Right hindlimb (tissue), 1 donor: Measurements from ENCODE around the gene ARMC9.
"Not testable (repeated sequence)": the region's sequence is repeated elsewhere in the genome, so short reads cannot be mapped to it uniquely, and the experiment has no call there.

ENCODE experiments used
- DNase-seq: peaks from one replicate; pipeline ENCODE4 v3.0.0-alpha.2; 2018

The ARMC9 gene

DNA sequence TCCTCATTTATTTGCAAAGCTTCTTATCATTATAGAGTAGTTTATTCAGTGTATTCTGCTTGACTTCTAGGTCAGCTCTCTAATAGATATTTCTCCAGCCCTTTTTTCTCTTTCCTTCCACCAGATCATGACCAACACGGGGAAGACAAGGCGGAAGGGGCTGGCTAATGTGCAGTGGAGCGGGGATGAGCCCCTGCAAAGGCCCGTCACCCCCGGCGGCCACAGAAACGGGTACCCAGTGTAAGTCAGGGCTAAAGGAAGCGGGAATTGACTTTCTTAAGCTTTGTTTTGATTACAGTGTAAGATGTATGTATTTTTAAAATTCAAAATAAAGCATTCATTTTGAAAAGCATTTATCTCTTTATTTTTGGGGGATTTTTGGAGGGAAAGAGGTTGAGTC lies 146.4 kb downstream of the ARMC9 start:
- DNase-seq = no peak

DNA sequence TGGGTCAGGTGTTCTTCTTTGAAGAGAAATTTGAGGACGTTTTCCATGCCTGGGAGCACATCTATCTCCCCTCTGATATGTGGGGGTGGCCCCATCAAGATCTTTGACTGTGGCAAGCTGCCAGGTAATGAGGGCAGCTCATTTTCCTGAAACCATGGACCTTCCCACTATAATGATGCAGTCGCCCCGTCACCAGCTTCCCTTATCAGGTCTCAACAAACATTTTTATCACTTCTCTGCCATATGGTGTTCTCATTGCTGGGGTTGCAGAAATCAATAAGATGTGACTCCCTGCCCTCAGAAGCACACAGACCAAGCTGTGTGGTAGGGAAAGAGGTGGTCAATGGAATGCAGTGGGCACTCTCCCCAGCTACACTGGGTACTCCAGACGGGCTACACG lies 148.7 kb downstream of the ARMC9 start:
- no peak for DNase-seq

DNA sequence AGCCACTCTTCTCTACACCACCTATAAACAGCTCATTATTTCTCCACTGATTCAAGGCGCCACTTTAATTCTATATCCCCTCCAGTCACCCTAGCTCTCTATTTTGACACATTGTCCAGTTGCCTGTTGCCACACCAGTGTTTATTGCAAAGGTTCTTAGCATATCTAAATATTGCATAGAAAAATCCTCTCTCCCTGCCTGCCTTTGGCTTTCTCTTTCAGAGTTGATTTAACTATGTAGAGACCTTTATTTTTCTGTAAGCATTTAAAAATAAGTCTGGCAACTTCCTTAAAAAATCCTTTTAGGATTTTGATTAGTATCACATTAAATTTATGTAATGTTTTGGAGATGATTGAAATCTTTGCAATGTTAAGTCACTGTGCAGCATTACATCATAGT lies 149.2 kb downstream of the ARMC9 start:
- no peak for DNase-seq

DNA sequence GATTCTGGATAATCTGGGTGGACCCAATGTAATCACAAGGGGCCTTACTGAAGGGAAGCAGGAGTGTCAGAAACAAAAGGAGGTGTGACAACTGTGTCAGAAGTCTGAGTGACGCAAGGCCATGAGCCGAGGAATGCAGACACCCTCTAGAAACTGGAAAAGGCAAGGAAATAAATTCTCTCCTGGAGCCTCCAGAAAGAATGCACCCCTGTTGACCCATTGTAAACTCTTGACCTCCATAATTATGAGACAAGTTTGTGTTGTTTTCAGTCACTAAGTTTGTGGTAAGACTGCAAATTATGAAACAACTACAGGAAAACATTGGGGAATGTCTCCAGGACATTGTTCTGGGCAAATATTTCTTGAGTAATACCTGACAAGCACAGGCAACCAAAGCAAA lies 149.7 kb downstream of the ARMC9 start:
- no peak for DNase-seq

DNA sequence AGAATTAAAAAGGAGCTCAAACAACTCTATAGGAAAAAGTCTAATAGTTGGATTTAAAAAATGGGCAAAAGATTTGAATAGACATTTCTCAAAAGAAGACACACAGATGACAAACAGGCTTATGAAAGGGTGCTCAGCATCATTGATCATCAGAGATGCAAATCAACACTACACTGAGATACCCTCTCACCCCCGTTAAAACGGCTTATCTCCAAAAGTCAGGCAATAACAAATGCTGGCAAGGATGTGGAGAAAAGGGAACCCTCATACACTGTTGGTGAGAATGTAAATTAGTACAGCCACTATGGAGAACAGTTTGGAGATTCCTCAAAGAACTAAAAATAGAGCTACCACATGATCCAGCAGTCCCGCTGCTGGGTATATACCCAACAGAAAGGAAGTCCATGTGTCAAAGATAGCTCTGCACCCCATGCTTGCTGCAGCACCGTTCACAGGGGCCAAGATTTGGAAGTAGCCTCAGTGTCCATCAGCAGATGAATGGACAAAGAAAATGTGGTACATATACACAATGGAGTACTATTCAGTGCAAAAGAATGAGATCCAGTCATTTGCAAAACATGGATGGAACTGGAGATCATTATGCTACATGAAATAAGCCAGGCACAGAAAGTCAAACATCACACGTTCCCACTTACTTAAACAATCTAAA lies 150.4 kb downstream of the ARMC9 start:
- DNase-seq = no peak

DNA sequence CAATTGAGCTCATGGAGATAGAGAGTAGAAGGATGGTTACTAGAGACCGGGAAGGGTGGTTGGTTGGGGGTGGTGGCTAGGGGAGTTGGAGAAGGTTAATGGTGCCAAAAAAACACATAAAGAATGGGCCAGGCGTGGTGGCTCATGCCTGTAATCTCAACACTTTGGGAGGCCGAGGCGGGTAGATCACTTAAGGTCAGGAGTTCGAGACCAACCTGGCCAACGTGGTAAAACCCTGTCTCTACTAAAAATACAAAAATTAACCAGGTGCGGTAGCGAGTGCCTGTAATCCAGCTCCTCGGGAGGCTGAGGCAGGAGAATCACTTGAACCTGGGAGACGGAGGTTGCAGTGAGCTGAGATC lies 150.9 kb downstream of the ARMC9 start:
- DNase-seq = not testable (repeated sequence)

DNA sequence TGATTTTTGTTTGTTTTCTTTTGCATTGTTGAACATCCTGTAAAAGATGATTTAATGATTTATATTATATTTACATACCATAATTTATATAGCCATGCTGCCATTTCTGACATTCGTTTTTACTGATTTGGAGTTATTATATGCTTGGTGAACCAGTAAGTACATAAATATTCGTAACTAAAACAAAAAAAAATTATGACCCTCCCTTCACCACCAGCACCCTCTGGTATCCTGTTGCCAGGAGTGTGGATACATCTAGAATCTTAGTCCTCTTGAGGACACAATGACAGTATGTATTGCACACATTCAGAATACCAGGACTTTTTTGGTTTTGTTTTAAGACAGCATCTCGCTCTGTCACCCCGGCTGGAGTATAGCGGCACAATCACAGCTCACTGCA lies 153.2 kb downstream of the ARMC9 start:
- DNase-seq = no peak

DNA sequence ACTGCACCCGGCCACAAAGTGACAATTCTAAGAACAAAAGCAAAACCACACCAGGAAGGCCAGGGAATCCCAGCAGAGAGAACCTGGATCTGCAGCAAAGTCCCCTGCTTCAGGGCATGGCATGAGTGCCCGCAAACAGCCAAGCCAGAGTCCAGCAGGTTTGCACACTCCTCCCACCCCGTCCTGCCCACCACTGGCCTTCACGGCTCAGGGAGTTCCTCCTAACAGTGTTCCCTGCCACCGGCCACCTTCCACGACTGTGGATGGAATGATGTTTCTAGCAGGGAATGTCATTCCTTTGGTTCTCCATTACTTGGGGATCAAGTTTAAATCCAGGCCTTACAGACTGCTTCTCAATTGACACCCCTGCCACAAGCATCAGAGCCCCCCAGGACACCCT lies 155.0 kb downstream of the ARMC9 start:
- DNase-seq = no peak

DNA sequence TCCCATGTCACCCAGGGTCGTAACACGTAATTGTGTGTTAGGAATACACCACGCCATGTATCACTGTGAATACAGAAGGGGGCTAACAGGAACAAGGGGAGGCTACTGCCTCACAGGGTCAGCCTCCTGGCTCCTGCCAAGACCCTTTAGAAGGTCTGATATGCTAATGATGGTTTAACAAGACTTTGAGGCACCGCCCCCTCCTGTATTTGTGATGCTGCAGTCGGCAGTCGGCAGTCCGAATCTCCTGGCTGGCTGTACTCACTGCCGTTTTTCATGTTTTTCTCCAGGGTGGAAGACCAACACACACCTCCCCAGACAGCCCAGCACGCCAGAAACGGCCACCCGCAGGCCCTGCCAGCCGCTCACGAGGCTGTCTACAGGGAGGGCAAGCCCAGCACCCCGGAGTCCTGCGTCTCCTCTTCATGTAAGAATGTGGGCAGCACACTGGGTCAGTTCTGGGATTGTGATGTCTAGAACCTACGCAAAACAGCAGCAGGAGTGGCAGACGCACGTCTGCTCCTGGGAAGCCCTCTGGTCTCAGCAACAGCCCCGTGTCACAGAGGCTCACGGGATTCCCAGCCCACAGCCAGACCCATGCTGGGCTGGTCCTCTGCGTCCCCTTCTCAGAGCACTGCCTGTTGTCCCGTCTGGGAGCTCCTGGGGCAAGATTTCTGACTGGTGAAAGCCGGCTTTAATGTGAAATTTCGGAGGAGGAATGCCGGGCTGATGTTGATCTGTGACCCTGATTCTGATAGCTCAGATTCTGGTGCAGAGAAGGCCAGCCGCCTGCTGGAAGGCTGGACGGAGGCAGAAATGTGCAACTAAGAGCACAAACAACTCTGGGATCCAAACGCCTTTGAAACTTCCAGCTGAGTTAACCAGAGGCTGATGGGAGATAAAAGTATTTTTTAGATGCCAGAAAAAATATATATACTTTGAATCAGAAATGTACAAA lies 157.4 kb downstream of the ARMC9 start:
- DNase-seq = no peak

DNA sequence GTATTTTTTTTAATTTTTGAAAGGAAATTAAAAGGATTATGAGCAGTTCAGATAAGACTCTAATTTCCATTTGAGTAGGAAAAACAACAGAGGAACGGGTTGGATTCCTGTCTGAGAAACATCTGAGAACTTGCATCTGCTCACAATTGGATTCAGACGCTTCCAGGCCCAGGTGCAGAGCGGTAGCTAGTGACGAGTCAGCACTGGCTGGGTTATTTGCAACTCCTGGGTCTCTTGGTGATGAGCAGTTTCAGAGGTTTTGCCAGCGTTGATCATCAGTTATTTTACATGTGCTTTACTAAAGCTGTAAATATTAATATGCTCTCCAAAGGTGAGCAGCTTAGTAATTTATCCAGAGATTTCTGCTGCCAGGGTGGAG lies 158.0 kb downstream of the ARMC9 start:
- no peak for DNase-seq

DNA sequence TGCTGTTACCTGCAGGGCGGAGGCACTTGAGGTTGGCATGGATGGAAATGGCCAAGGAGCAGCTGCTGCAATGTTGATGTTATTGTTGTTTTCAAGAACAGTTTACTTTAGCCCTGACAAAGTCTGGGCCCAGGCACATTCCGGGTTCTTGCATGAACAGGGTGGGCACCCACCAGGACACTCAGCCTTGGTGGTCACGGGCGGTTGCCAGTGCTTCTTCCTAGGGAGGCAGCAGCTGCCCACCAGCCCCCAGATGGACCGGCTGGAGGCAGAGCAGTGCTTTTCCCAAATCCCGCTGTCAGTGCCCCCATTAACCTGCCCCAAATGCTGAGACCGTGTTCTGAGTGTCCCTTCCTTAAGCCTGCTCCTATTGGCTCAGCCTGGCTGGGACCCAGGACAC lies 158.6 kb downstream of the ARMC9 start:
- no peak for DNase-seq

DNA sequence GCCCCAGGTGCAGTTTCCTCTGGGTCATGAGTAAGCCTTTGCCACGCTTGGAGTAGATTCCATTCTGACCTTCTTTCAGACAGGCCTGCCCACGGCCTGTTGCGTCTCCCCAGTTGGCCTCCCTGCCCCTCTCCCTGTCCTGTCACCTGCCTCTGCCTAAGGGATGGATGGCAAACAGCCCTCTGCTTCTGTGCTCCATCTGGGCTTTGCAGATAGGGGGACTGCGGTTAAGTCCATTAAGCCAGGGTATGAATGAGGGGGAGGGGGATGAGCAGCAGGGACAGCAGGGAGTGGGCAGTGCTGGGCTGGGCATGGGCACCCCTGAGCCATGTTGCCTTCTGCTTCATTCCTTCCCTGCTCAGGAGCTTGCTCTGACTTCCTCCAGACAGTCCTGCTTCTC lies 159.5 kb downstream of the ARMC9 start:
- no peak for DNase-seq

DNA sequence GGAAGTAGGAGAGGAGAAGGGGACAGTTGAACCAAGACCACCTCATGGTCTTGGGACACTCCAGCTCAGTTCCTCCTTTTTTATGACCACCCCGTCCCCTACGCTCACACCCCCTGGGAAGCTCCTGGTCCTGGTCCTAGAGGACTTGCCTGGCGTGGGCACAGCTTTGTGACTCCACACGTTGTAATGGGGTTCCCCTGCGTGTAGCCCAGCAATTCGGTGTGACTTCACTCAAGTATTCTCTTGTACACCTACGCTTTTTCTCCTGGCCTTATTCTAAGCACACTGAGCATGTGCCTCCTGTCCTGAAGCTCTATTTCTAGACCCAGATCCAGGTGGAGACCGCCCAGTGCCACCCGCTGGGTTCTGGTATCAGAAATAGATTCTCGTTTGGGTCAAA lies 161.0 kb downstream of the ARMC9 start:
- no peak for DNase-seq

DNA sequence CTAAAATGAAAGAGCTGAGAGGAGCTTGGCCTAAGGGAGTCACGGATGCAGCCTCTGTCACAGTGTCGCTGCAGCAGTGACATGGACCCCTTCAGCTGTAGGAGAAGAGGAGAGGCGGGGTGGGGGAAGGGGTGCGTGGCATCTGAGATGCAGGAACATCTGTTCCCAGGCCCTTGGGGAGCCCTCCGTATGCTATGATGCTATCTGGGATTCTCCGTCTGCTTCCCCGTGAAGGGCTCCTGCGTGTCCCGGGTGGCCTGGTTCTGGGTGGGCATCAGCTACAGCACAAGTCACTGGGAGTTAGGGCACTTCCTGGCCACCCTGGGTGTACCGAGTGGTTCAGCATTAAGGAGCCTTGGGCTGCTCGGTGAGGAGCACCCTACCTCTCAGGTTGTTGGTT lies 161.5 kb downstream of the ARMC9 start:
- no peak for DNase-seq

DNA sequence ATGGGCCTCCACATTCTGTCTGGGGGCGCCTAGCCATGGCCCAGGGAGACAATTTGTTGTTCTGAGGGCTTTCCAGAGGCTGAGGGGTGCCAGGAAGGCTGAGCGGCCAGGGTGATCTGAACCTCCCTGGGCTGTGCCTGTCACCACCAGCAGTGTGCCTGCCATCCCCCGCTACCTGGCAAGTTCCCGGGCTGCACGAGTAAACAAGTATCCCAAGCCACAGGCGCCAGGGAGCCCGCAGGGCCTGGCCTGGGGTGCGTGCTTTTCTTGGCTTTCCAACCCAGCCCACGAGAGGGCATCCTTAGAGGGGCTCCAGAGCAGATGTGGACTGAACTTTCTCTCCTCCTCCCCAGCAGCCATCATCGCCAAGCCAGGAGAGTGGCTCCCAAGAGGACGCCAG lies 162.0 kb downstream of the ARMC9 start:
- no peak for DNase-seq

DNA sequence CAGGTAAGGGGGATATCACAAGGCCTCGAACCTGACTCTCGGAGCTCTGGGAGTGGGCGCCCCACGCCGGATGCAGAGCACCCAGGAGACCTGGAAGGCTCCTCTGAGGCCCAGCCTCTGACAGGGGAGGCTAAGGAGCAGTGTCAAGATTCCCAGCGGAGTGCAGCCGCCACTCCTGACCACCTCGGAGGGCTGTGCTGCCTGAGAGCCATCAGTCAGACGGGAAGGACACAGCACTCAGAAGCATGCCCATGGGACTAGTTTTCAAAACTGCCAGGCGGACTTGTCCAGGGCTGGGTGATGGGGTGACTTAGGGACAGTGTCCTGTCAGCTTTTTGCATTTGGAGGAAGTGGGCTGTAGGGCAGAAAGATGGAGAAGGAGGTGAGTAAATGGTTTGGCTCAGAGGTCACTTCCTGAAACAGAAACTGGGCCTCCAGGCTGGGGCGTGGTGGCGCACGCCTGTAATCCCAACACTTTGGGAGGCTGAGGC lies 162.5 kb downstream of the ARMC9 start:
- no peak for DNase-seq

DNA sequence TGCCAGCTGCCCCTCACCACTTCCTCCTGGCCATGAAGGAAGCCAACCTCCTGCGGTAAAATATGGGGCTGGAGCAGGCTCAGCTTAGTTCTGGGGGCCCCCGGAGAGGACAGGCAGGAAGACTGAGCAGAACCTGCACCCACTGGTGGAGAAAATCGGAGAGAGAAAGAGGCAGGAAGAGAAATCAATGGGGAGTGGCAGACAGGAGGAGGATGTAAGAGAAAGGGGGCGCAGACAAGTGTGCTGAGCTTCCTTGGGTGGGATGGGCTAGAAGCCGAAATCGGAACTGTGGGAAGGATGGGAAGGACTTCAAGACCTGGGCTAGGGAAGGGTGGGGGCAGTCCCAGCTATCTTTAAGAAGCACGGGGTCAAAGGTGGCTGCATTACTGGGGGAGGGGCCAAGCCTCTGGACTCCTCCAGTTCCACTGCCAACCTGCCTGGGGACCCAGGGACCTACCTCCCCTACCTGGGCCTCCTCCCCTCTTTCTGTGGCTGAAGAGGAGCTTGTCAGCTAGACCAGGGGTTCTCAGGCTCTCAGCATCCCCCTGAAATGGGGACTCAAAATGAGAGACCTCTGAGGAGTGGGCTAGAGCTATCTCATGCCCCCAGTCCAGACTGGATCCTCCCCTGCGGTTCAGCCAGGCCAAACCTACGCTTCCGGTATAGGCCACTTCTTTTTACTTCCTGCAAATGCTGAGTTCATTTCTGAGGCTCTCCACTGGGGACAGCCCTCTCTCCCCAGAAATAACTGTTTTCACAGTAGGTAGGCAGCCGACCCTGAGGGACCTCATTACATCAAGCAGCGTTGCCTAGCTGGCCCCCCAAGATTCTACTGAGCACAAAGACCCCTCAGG lies 163.5 kb downstream of the ARMC9 start:
- no peak for DNase-seq

DNA sequence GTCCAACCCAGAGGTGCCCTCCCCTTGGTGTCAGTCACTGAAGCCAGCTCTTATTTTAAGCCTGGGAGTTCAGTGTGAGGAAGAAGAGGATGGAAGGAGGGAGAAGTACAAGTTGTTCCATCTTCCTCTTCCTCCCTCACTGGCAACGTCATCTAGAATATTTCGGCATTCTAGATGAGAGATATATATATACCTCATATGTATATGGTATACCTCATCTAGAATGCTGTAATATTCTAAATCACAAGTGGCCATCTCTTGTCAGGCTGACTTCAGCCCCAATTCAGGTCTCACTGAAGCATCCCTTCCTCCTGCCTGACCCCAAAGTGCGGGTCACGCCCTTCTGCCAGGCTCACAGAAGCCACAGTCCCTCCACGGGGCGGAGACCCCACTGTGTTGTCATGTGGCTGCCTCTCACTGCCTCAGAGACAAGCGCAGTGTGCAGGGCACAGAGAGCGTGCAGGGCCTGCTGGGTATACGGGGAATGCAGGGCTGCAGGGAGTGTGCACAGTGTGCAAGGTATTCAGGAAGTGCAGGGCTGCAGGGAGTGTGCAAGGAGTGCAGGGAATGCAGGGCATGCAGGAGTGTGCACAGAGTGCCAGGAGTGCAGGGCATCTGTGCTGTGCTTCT lies 164.2 kb downstream of the ARMC9 start:
- DNase-seq = no peak

DNA sequence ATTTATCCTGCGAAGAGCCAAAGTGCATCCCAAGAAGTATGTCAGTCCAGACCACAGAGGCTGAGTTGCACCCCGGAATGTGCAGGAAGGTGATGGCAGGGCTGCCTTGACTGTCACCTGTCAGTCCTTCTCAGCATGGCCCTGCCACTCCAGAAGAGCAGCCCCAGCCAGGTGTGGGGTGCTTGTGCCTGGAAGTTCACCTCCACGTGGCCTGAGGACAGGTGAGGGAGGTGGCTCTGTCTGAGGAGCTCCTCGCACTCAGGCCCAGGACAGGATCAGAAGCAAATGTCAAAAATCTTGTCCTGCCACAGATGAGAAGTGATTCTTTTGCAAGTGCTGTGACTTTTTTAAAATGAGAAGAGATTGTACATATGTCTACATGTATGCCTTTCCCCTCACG lies 165.6 kb downstream of the ARMC9 start:
- no peak for DNase-seq

DNA sequence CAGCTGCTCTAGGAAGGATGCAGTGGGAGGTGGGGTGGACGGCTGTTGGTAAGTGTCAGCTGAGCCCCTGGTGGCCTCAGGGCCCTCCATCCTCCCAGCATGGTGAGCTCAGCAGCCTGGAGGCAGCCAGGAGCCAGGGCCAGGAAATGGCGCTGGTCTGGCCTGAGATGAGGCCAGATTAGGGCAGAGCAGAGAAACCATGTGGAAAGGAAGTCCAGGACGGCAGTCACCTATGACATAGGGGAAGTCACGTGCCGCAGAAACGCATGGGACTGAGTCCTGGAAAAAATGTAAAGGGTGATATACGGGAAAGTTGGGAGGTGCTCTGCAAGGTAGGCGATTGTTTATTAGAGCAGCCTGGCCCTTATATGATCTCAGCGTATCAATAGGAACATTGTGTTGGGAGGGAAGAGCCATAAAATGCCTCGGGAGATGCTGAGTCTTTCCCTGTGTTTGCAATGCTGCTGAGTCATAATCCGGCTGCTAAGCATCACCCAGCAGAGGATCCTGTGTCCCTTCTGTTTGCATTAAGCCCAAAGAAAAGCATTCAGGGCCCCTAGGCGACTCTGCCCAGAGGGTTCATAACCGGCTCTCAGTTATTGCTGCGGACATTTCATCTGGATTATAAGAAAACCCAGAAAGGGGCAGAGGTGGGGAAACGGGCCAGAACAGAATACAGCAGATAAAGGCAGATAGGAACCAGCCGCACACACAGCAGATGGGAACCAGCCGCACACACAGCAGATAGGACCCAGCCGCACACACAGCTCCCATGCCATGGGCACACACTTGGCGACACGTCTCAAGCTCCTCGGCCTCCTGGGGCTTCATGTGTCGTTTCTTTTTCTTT lies 166.8 kb downstream of the ARMC9 start:
- peak; percentile 46 for DNase-seq

DNA sequence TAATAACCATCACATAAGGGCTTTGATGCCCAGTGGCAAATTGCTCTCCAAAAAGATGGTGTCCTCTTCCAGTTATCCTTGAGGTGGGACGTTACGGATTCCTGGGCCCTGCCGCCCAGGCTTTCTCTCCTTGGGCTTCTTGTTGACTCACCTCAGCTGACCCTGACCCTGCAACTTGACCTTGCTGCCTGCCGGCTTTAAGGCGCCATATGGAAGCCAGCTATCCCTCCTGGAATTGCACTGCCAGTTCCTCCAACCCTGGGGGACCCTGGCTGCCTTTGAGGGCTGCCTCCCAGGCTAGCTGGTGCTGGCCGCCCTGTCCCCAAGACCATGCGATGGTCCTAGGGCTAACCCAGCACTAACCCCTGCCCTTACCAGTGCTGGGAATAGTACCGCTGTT lies 168.7 kb downstream of the ARMC9 start:
- no peak for DNase-seq
